Neural progenitor cell (in vitro differentiated cells): ENCODE data around the gene NUP210. TPM values are rescaled to one million over a fixed set of nuclear protein-coding genes. Genes with fewer than 3 reads are reported as not detected.

Experiments
- DNase-seq: peaks from one replicate; pipeline ENCODE4 v3.0.0-alpha.2; 2016; ENCODE audit warnings: low spot score
- H2AFZ ChIP-seq: fragments of 200-600 bp; sonication (generic); replicated peaks from 2 replicates; pipeline ENCODE4 v1.6.1; 2016; ENCODE audit warnings: antibody characterized with exemption
- H3F3A ChIP-seq: fragments of 200-600 bp; sonication (generic); 2 replicates; pipeline ENCODE4 v1.6.1; 2016; ENCODE audit warnings: antibody characterized with exemption, low read depth
- H3K27ac ChIP-seq: fragments of 200-600 bp; sonication (generic); 2 replicates; pipeline ENCODE4 v1.5.1; 2016; ENCODE audit warnings: mild to moderate bottlenecking
- H3K27me3 ChIP-seq: fragments of 200-600 bp; sonication (generic); 2 replicates; pipeline ENCODE4 v1.6.1; 2016; ENCODE audit warnings: mild to moderate bottlenecking, moderate library complexity
- H3K36me3 ChIP-seq: fragments of 200-600 bp; sonication (generic); 2 replicates; pipeline ENCODE4 v1.5.1; 2016
- H3K4me1 ChIP-seq: fragments of 200-600 bp; sonication (generic); 2 replicates; pipeline ENCODE4 v1.6.1; 2016; ENCODE audit warnings: mixed run types
- H3K4me2 ChIP-seq: fragments of 200-600 bp; sonication (generic); 2 replicates; pipeline ENCODE4 v1.6.1; 2016
- H3K4me3 ChIP-seq: fragments of 200-600 bp; sonication (generic); 2 replicates; pipeline ENCODE4 v1.5.1; 2016
- H3K79me2 ChIP-seq: fragments of 200-600 bp; sonication (generic); 2 replicates; pipeline ENCODE4 v1.6.1; 2016; ENCODE audit warnings: low read depth
- H3K9ac ChIP-seq: fragments of 200-600 bp; sonication (generic); 2 replicates; pipeline ENCODE4 v1.6.1; 2016
- H3K9me3 ChIP-seq: fragments of 200-600 bp; sonication (generic); 2 replicates; pipeline ENCODE4 v1.5.1; 2016; ENCODE audit warnings: low read depth
- H4K20me1 ChIP-seq: fragments of 200-600 bp; sonication (generic); 2 replicates; pipeline ENCODE4 v1.6.1; 2016; ENCODE audit warnings: low read depth
- H3K27ac Mint-ChIP-seq: 3 replicates; pipeline ENCODE4 v1.8.0; 2021; ENCODE audit warnings: mixed read lengths
- H3K27me3 Mint-ChIP-seq: 2 replicates; pipeline ENCODE4 v1.8.0; 2022; ENCODE audit warnings: low read depth, mild to moderate bottlenecking, inconsistent platforms, moderate library complexity, mixed read lengths; ENCODE audit not compliant: insufficient read depth
- H3K36me3 Mint-ChIP-seq: 3 replicates; pipeline ENCODE4 v1.8.0; 2021; ENCODE audit warnings: mixed read lengths
- H3K4me1 Mint-ChIP-seq: 3 replicates; pipeline ENCODE4 v1.8.0; 2021; ENCODE audit warnings: mixed read lengths
- H3K4me3 Mint-ChIP-seq: 3 replicates; pipeline ENCODE4 v1.8.0; 2021; ENCODE audit warnings: mild to moderate bottlenecking, moderate library complexity, mixed read lengths
- H3K9me3 Mint-ChIP-seq: 3 replicates; pipeline ENCODE4 v1.8.0; 2020; ENCODE audit warnings: mixed read lengths
- CTCF ChIP-seq: fragments of 200-600 bp; sonication (generic); IDR thresholded peaks from 2 replicates; pipeline ENCODE4 v1.5.1; 2017; ENCODE audit warnings: antibody characterized with exemption, mild to moderate bottlenecking
- EZH2 ChIP-seq: fragments of 200-600 bp; sonication (generic); IDR thresholded peaks from 2 replicates; pipeline ENCODE4 v1.6.1; 2017; ENCODE audit warnings: antibody characterized with exemption, mild to moderate bottlenecking, moderate library complexity
- EZH2phosphoT487 ChIP-seq: fragments of 200-600 bp; sonication (generic); IDR thresholded peaks from 2 replicates; pipeline ENCODE4 v1.6.1; 2017; ENCODE audit warnings: antibody characterized with exemption
- total RNA-seq: library from RNA; depleted of rRNA; stranded (reverse); fragments of >200 nt; gene quantifications from 2 replicates; pipeline ENCODE4 v1.2.3, GENCODE V29; 2015; ENCODE audit warnings: low replicate concordance

The NUP210 gene
- total RNA-seq, 1 donor from 2014 or later, result 37.1 TPM

GRCh38 chr3:13329746-13330145 is 90.4 kb downstream of the NUP210 start:
- H3K79me2 ChIP-seq, result no peaks in the 10 kb centered on the region
- H4K20me1 ChIP-seq, result no peaks in the 10 kb centered on the region
- H3K4me3 Mint-ChIP-seq, result no peak overlapping the region
- no peaks in the 10 kb centered on the region for H3K9me3 Mint-ChIP-seq
- H3K4me1 ChIP-seq, result no peaks in the 10 kb centered on the region
- no peak overlapping the region for H3K4me2 ChIP-seq
- H3K36me3 ChIP-seq, result no peaks in the 10 kb centered on the region
- peaks cover 8% of the 10 kb centered on the region for H3K4me1 Mint-ChIP-seq
- H2AFZ ChIP-seq, result no peak overlapping the region
- no peak overlapping the region for H3K4me3 ChIP-seq
- H3K27me3 ChIP-seq, result no peaks in the 10 kb centered on the region
- peaks cover 4% of the 10 kb centered on the region for H3K27me3 Mint-ChIP-seq
- TF ChIP-seq CTCF (no peak), EZH2 (no peak), EZH2phosphoT487 (no peak)
- H3K36me3 Mint-ChIP-seq, result peaks cover 13% of the 10 kb centered on the region
- no peak for DNase-seq
- no peak overlapping the region for H3K9ac ChIP-seq
- no peak overlapping the region for H3K27ac Mint-ChIP-seq
- no peaks in the 10 kb centered on the region for H3F3A ChIP-seq
- no peaks in the 10 kb centered on the region for H3K9me3 ChIP-seq
- no peak overlapping the region for H3K27ac ChIP-seq

GRCh38 chr3:13325892-13326443 is 94.2 kb downstream of the NUP210 start:
- TF ChIP-seq CTCF, result no peak
- TF ChIP-seq EZH2, result no peak
- TF ChIP-seq EZH2phosphoT487, result no peak
- DNase-seq, result no peak
- no peaks in the 10 kb centered on the region for H3K27me3 ChIP-seq
- H3K79me2 ChIP-seq, result no peaks in the 10 kb centered on the region
- H3K4me2 ChIP-seq, result no peak overlapping the region
- H3K9ac ChIP-seq, result no peak overlapping the region
- Mint-ChIP-seq H3K36me3 (peaks cover 19% of the 10 kb centered on the region), H3K27ac (peak overlapping the region; percentile 30), H3K4me1 (peaks cover 2% of the 10 kb centered on the region), H3K4me3 (no peak overlapping the region), H3K9me3 (no peaks in the 10 kb centered on the region), H3K27me3 (peaks cover 5% of the 10 kb centered on the region)
- no peaks in the 10 kb centered on the region for H3K9me3 ChIP-seq
- no peaks in the 10 kb centered on the region for H3F3A ChIP-seq
- no peak overlapping the region for H3K4me3 ChIP-seq
- H3K4me1 ChIP-seq, result no peaks in the 10 kb centered on the region
- H4K20me1 ChIP-seq, result no peaks in the 10 kb centered on the region
- H3K36me3 ChIP-seq, result no peaks in the 10 kb centered on the region
- H3K27ac ChIP-seq, result no peak overlapping the region
- H2AFZ ChIP-seq, result no peak overlapping the region

- no peak for DNase-seq
- Histone ChIP-seq H3K4me3 (no peak overlapping the region), H3K27ac (no peak overlapping the region), H3F3A (no peaks in the 10 kb centered on the region), H3K9ac (no peak overlapping the region), H3K36me3 (no peaks in the 10 kb centered on the region), H2AFZ (no peak overlapping the region), H3K9me3 (no peaks in the 10 kb centered on the region), H3K79me2 (no peaks in the 10 kb centered on the region), H3K4me1 (no peaks in the 10 kb centered on the region), H3K4me2 (no peak overlapping the region), H4K20me1 (no peaks in the 10 kb centered on the region), H3K27me3 (no peaks in the 10 kb centered on the region)
- no peaks in the 10 kb centered on the region for H3K9me3 Mint-ChIP-seq
- no peak for TF ChIP-seq CTCF
- TF ChIP-seq EZH2, result no peak
- no peak for TF ChIP-seq EZH2phosphoT487
- H3K36me3 Mint-ChIP-seq, result peaks cover 19% of the 10 kb centered on the region
- peaks cover 2% of the 10 kb centered on the region for H3K4me1 Mint-ChIP-seq
- peak overlapping the region; percentile 30 for H3K27ac Mint-ChIP-seq
- peaks cover 4% of the 10 kb centered on the region for H3K27me3 Mint-ChIP-seq
- H3K4me3 Mint-ChIP-seq, result no peak overlapping the region
Observed at GRCh38 chr3:13324835-13325501, 95.2 kb downstream of the NUP210 start.
